SK-N-SH (cell line): ENCODE results near the gene MB21D2.

Source experiments
- CHD2 ChIP-seq: fragments of 150-350 bp; IDR thresholded peaks from 2 replicates; pipeline ENCODE4 v1.6.1; 2018; ENCODE audit warnings: low read length; ENCODE audit not compliant: partially characterized antibody
- CTCF ChIP-seq: fragments of 200-600 bp; sonication (generic); IDR thresholded peaks from 2 replicates; pipeline ENCODE4 v1.6.1; 2017; ENCODE audit warnings: antibody characterized with exemption, mild to moderate bottlenecking, moderate library complexity
- EZH2phosphoT487 ChIP-seq: fragments of 200-600 bp; sonication (generic); IDR thresholded peaks from 2 replicates; pipeline ENCODE4 v1.6.1; 2017; ENCODE audit warnings: low read depth, mixed run types, mild to moderate bottlenecking, antibody characterized with exemption, moderate library complexity, borderline replicate concordance
- FOSL2 ChIP-seq: IDR thresholded peaks from 2 replicates; pipeline ENCODE4 v1.4.0; 2012; ENCODE audit warnings: low read depth, mild to moderate bottlenecking, moderate library complexity, borderline replicate concordance
- GABPA ChIP-seq: IDR thresholded peaks from 2 replicates; pipeline ENCODE4 v1.4.0; 2012; ENCODE audit warnings: low read depth, mild to moderate bottlenecking
- MEF2A ChIP-seq: IDR thresholded peaks from 2 replicates; pipeline ENCODE4 v1.4.0; 2012; ENCODE audit warnings: low read depth, borderline replicate concordance
- MXI1 ChIP-seq: IDR thresholded peaks from 2 replicates; pipeline ENCODE4 v1.6.1; 2012; ENCODE audit warnings: mild to moderate bottlenecking, low read depth, low read length, improper control_type of control experiment
- PBX3 ChIP-seq: IDR thresholded peaks from 2 replicates; pipeline ENCODE4; 2012
- POLR2AphosphoS5 ChIP-seq: IDR thresholded peaks from 2 replicates; pipeline ENCODE4 v1.6.1; 2012; ENCODE audit warnings: low read depth, low read length
- RAD21 ChIP-seq: IDR thresholded peaks from 2 replicates; pipeline ENCODE4 v1.6.1; 2012; ENCODE audit warnings: mild to moderate bottlenecking, low read length
- SMC3 ChIP-seq: IDR thresholded peaks from 2 replicates; pipeline ENCODE4 v1.6.1; 2012; ENCODE audit warnings: low read depth, low read length, improper control_type of control experiment
- TAF1 ChIP-seq: IDR thresholded peaks from 2 replicates; pipeline ENCODE4 v1.6.1; 2012; ENCODE audit warnings: low read depth, mild to moderate bottlenecking, low read length, moderate library complexity, borderline replicate concordance
- TEAD4 ChIP-seq: IDR thresholded peaks from 2 replicates; pipeline ENCODE4 v1.4.0; 2012; ENCODE audit warnings: mild to moderate bottlenecking, borderline replicate concordance; ENCODE audit not compliant: insufficient read depth
- ZBTB33 ChIP-seq: IDR thresholded peaks from 2 replicates; pipeline ENCODE4 v1.4.0; 2012; ENCODE audit warnings: low read depth, borderline replicate concordance

GRCh38 chr3:192842138-192842537, 75.5 kb downstream of the MB21D2 start:
- no peak for TF ChIP-seq CTCF
- TF ChIP-seq FOSL2, result no peak
- TF ChIP-seq RAD21, result no peak
- no peak for TF ChIP-seq POLR2AphosphoS5
- no peak for TF ChIP-seq TEAD4
- TF ChIP-seq MEF2A, result no peak
- no peak for TF ChIP-seq PBX3
- no peak for TF ChIP-seq ZBTB33
- TF ChIP-seq GABPA, result no peak
- TF ChIP-seq SMC3, result no peak
- no peak for TF ChIP-seq EZH2phosphoT487
- TF ChIP-seq CHD2, result no peak
- no peak for TF ChIP-seq MXI1
- TF ChIP-seq TAF1, result no peak
